Stimulated activated CD4-positive, alpha-beta T cell treated with anti-CD3 and anti-CD28 coated beads, Interleukin-1b, Interleukin-23, amount 100 ng/mL, for 24 hours (primary cell): ENCODE data around the gene GJB3.
"Not testable (repeated sequence)": the region's sequence is repeated elsewhere in the genome, so short reads cannot be mapped to it uniquely, and the experiment has no call there.

ENCODE experiments used
- DNase-seq, 4 experiments: peaks; one replicate each; pipeline ENCODE4 v3.0.0-alpha.2; 2020; ENCODE audit warnings: low read depth in 4 of 4, low spot score in 1 of 4

Gene GJB3

GRCh38 chr1:34759503-34760357, 21.3 kb upstream of the GJB3 start, which contains the start of gene GJB4:
Gene GJB4, plus strand, starts transcription at chr1:34759740. Its CDS starts 1,515 bp downstream, at chr1:34761255.
- no peak for DNase-seq

- no peak for DNase-seq
Measured at GRCh38 chr1:34761176-34761761, 19.7 kb upstream of the GJB3 start.

- DNase-seq: no peak
Measured at GRCh38 chr1:34761776-34762307, 19.2 kb upstream of the GJB3 start.

- DNase-seq: no peak
Measured at GRCh38 chr1:34762474-34763141, 18.4 kb upstream of the GJB3 start.

DNA sequence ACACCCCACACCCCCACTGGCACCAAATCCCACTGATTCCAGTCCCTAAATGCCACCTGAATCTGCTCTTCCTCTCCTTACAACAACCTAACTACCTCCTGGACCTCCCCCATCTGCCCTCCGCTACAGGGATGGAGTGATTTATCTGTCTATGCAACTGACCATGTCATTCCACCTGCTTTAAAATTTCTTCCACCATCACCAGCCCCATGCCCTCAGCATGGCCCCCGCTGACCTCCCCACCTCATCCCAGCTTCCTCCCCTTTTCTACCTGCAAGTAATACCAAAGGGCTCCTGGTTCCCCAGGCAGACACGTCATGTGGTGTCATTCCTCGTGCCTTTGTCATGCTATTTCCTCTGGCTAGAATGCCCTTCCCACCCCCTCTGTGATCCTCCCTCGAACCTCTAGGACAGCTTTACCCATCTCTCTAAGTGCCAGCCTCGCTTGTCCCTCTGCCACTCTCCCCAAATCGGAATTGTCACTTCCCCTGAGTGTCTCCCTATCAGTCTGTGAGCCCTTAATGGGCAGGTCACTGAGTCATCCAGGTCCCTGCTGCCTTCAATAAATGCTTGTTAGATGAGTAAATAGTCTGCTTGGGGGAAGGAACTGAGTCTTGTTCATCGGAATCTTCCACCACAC, 17.8 kb upstream of the GJB3 start:
- no peak for DNase-seq

GRCh38 chr1:34768856-34769255, 12.2 kb upstream of the GJB3 start:
- DNase-seq: no peak

DNA sequence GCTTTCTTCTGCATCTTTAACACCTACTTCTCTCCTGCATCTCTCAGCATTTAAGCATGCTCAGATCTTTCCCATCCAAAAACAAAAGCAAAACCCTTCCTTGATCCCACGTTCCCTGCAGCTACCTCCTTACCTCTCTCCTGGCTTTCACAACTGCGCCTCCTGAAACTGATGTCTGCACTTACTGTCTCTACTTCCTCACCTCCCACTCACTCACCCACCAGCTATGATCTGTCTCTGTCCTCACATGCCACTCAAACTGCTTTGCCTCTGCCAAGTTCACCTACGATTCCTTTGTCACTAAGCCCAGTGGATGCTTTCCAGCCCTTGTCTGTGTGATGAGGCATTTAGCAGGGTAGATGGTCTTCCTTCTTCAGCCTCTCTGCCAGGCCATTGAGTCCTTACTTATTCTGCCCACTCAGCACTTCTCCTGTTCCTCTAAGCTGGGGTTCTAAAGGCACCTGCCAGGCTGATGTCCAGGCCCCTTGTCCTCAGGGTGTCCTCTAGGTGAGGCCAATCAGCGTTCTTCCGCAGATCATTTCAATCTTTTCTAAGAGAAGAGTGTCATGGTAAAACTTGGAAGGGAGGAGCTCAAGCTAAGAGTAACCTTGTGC, 10.0 kb upstream of the GJB3 start:
- no peak for DNase-seq

DNA sequence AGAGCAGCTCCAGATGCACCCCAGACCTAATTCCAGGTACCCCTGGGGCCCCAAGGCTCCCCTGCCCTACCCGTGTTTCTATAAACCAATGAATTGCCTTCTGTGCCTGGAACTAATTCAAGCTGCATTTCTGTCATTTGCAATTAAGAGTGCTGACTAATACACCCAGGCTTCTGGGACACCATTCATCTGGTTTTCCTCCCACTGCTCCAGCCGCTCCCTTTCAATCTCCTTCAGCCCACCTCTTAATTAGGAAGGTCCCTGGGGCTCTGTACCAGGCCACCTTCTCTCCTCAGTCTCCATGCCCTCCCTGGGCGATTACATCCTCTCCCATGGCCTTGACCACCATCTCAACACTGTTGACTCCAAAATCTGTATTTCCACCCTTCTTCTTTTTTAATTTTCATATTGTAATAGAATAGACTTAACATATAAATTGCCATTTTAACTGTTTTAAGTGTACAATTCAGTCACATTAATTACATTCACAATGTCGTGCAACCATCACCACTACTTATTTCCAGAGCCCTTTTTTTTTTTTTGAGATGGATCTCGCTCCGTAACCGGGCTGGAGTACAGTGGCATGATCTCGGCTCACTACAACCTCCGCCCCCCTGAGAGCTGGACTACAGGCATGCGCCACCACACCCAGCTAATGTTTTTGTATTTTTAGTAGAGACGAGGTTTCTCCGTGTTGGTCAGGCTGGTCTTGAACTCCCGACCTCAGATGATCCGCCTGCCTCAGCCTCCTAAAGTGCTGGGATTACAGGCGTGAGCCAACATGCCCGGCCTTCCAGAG, 9.2 kb upstream of the GJB3 start:
- DNase-seq: no peak

DNA sequence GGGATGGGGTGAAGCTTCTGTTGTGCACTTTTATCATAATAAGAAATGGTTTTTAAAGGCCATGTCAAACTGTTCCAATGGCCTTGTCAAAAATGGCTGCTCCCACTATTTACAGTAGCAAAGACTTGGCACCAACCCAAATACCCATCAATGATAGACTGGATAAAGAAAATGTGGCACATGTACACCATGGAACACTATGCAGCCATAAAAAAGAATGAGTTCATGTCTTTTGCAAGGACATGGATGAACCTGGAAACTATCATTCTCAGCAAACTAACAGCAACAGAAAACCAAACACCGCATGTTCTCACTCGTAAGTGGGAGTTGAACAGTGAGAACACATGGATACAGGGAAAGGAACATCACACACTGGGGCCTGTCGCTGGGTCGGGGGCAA, 7.9 kb upstream of the GJB3 start:
- DNase-seq: not testable (repeated sequence)

DNA sequence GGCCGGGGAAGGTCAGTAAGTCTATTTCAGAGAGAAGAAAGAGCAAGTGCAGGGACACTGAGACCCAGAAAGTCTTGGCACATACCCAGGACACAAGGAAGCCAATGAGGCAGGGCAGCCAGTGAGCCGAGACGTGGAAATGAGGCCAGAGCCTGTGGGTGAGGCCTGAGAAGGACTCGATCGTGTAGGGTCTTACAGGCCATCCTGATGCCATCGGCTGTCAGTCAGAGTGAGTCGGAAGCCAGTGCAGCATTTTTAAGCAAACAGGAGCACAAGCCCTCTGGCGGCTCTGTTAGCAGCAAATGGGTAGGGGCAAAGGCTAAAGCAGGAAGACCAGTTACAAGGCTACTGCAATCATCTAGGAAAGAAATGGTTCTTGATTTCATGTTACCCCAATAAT, 6.1 kb upstream of the GJB3 start:
- DNase-seq: no peak

- DNase-seq: no peak
Measured at GRCh38 chr1:34776911-34777310, 4.1 kb upstream of the GJB3 start.

DNA sequence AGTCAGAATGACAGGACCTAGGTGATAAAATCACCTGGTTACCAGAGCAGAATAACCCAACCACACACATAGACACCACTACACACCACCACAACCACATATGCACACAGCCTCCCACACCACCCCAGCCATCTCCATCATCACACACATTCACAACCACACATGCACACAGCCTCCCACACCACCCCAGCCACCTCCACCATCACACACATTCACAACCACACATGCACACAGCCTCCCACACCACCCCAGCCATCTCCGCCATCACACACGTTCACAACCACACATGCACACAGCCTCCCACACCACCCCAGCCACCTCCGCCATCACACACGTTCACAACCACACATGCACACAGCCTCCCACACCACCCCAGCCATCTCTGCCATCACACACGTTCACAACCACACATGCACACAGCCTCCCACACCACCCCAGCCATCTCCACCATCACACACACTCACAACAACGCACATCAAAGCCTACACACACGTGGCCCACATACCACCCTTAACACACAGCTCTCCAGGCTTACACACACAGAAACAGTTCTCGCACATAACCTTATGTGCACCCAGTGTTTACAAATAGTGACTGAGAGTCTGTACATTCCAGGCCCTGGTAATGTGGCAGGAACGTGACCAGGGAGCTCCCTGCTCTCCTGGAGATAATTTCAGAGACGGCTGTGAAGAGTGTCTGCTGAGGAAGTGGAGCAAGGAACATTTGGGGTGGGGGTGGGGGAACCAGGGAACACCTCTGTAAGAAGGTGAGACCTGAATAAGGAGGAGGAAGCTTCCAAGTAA, 3.3 kb upstream of the GJB3 start:
- no peak for DNase-seq

GRCh38 chr1:34778381-34778780, 2.6 kb upstream of the GJB3 start:
- no peak for DNase-seq

GRCh38 chr1:34779005-34779404, 2.0 kb upstream of the GJB3 start:
- no peak for DNase-seq

GRCh38 chr1:34779526-34779925, 1.5 kb upstream of the GJB3 start:
- DNase-seq: no peak

DNA sequence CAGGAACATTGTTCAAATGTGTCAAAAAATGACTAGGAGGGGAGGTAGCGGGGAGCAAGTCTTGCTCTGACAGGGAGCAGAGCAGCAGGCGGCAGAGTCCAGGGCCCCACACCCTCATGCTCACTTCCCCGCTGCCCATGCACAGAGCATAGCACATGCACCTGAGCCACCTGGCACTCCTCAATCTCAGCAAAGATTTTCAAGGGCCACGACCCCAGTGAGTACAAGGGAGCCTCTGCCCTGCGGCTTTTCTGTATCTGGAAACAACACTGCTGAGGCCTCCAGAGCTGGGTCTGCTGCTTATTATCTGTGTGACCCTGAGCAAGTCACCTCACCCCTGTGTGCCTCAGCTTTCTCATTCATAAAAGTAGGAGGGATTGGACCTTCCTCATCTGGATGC, 1.1 kb upstream of the GJB3 start:
- DNase-seq: no peak

DNA sequence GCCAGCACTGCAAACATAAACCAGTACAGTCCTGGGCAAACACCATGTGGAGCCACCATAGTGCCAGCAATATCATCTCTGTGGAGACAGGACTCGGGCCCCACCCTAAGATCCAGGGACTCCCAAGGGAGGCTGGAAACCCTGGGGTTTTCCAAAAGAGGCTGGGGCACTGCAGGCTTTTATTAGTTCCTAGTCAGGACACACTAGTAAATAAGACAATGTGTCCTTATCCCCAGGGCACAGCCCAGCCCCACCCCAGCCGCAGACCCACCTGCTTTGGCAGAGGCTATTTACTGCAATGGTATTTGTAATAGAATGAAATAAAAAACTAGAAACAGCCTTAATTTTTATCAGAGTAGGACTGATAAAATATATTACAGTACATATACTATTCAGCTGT, 486 bp upstream of the GJB3 start:
- no peak for DNase-seq

GRCh38 chr1:34781844-34782391, 904 bp downstream of the GJB3 start:
- DNase-seq: no peak

- DNase-seq: no peak
Measured at GRCh38 chr1:34784751-34785221, 3.8 kb downstream of the GJB3 start.
